Measurements from ENCODE around the gene UBR4.

The UBR4 gene

DNA sequence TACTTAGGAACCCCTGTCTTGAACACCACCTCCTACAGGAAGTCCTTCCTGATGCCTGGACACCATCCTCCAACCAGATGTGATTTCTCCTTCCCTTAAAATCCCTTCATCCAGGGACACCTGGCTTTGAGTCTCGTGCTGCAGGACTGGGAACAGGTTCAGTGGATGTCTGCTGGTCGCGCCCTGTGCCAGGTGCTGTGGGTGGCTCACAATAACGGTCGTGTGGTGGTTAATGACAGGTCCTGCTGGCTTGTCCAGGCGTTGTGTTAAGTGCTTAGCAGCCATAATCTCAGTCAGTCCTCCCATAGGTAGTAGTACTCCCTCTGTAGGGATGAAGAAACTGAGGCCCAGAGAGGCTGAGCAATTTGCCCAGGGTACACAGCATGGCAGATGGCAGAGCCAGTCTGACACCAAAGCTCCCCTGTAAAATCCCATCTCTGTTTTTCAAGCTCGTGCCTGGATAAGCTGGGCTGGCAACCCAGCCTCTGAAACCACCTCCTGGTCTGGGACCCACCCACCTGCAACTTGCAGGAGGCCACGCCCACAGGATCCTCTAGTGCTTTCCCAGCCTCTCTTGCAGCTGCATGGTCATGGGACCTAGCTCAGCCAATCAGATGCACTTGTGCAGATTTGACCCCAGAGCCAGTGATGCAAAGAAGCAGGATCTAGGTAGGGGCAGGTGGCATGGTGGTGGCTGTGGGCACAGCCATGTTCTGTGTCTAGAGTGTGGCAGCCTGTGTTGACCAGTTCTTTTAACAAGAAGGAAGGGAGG, 147.6 kb downstream of the UBR4 start:
- TF ChIP-seq USF1 (IDR thresholded peaks at IDR 0.05) (peak; percentile 79), TEAD4 (IDR thresholded peaks at IDR 0.05) (no peak)

DNA sequence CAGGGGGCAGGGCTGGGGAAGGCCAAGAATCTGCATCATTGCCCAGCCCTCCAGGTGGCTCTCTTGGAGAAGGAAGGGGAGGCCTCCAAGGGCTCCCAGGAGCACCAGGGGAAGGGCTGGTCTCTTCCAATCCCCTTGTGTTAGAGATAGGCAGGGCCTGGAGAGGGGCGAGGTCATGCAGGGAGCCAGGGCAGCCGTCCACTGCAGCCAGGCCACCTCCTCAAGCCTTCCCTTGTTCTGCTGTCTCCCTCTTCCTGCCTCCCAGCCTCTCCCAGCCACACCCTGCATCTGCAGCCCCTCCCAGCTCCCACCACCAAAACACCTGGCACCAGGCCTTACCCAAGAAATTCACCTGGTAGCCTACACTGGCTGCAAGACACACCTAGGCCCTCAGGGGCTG, 148.3 kb downstream of the UBR4 start:
- TF ChIP-seq YY1 (IDR thresholded peaks at IDR 0.05; ENCODE audit: low read depth): no peak
- TF ChIP-seq REST (IDR thresholded peaks at IDR 0.05; ENCODE audit: low read depth): no peak
- TF ChIP-seq ZBTB7A (IDR thresholded peaks at IDR 0.05; ENCODE audit: low read depth): no peak
- TF ChIP-seq FOXM1 (IDR thresholded peaks at IDR 0.05; ENCODE audit: borderline replicate concordance, low read depth): no peak
- no peak for TF ChIP-seq EP300 (IDR thresholded peaks at IDR 0.05; ENCODE audit: borderline replicate concordance)
- TF ChIP-seq NFIC (IDR thresholded peaks at IDR 0.05): no peak
- TF ChIP-seq EGR1 (IDR thresholded peaks at IDR 0.05): no peak
- TF ChIP-seq USF1 (IDR thresholded peaks at IDR 0.05): no peak
- TF ChIP-seq RAD21 (IDR thresholded peaks at IDR 0.05; ENCODE audit: low read depth): no peak
- no peak for TF ChIP-seq TEAD4 (IDR thresholded peaks at IDR 0.05)
- no peak for TF ChIP-seq CREB1 (IDR thresholded peaks at IDR 0.05; ENCODE audit: low read depth)
- no peak for TF ChIP-seq TAF1 (IDR thresholded peaks at IDR 0.05; ENCODE audit: low read depth)
- TF ChIP-seq TCF12 (IDR thresholded peaks at IDR 0.05; ENCODE audit: low read depth): no peak
- TF ChIP-seq MAX (IDR thresholded peaks at IDR 0.05): no peak

DNA sequence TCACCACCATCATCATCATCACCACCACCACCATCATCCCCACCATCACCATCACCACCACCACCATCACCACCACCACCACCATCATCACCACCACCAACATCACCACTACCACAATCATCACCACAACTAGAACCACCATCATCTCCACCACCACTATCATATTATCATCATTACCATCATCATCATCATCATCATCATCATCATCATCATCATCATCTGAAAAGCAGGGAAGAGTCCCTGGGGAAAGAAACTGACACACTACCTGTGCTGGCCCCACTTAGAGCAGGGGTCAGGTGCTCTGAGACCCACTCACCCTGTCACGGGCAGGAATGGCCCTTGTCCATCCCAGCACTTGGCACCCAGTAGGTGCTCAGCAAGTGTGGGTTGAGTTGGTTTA, 148.7 kb downstream of the UBR4 start:
- TF ChIP-seq NFIC (IDR thresholded peaks at IDR 0.05) (no peak), REST (IDR thresholded peaks at IDR 0.05; ENCODE audit: low read depth) (no peak), TCF12 (IDR thresholded peaks at IDR 0.05; ENCODE audit: low read depth) (no peak), CEBPB (IDR thresholded peaks at IDR 0.05) (no peak), EGR1 (IDR thresholded peaks at IDR 0.05) (no peak), RAD21 (IDR thresholded peaks at IDR 0.05; ENCODE audit: low read depth) (no peak), CREB1 (IDR thresholded peaks at IDR 0.05; ENCODE audit: low read depth) (no peak), FOXM1 (IDR thresholded peaks at IDR 0.05; ENCODE audit: borderline replicate concordance, low read depth) (no peak), USF1 (IDR thresholded peaks at IDR 0.05) (no peak), TEAD4 (IDR thresholded peaks at IDR 0.05) (no peak), EP300 (IDR thresholded peaks at IDR 0.05; ENCODE audit: borderline replicate concordance) (no peak), TAF1 (IDR thresholded peaks at IDR 0.05; ENCODE audit: low read depth) (no peak), MAX (IDR thresholded peaks at IDR 0.05) (no peak), YY1 (IDR thresholded peaks at IDR 0.05; ENCODE audit: low read depth) (no peak), ZBTB7A (IDR thresholded peaks at IDR 0.05; ENCODE audit: low read depth) (no peak)

GRCh38 chr1:19059773-19060172, 150.3 kb downstream of the UBR4 start:
- no peak for TF ChIP-seq CEBPB (IDR thresholded peaks at IDR 0.05)
- no peak for TF ChIP-seq FOXM1 (IDR thresholded peaks at IDR 0.05; ENCODE audit: borderline replicate concordance, low read depth)
- no peak for TF ChIP-seq EP300 (IDR thresholded peaks at IDR 0.05; ENCODE audit: borderline replicate concordance)
- no peak for TF ChIP-seq YY1 (IDR thresholded peaks at IDR 0.05; ENCODE audit: low read depth)

GRCh38 chr1:19058476-19058797, 151.6 kb downstream of the UBR4 start:
- TF ChIP-seq EP300 (IDR thresholded peaks at IDR 0.05; ENCODE audit: borderline replicate concordance) (no peak), USF1 (IDR thresholded peaks at IDR 0.05) (no peak), YY1 (IDR thresholded peaks at IDR 0.05; ENCODE audit: low read depth) (no peak), MAX (IDR thresholded peaks at IDR 0.05) (no peak), NFIC (IDR thresholded peaks at IDR 0.05) (no peak), CREB1 (IDR thresholded peaks at IDR 0.05; ENCODE audit: low read depth) (no peak), TCF12 (IDR thresholded peaks at IDR 0.05; ENCODE audit: low read depth) (no peak), EGR1 (IDR thresholded peaks at IDR 0.05) (no peak), REST (IDR thresholded peaks at IDR 0.05; ENCODE audit: low read depth) (no peak), ZBTB7A (IDR thresholded peaks at IDR 0.05; ENCODE audit: low read depth) (no peak), TEAD4 (IDR thresholded peaks at IDR 0.05) (no peak), CEBPB (IDR thresholded peaks at IDR 0.05) (no peak), RAD21 (IDR thresholded peaks at IDR 0.05; ENCODE audit: low read depth) (no peak), FOXM1 (IDR thresholded peaks at IDR 0.05; ENCODE audit: borderline replicate concordance, low read depth) (no peak), TAF1 (IDR thresholded peaks at IDR 0.05; ENCODE audit: low read depth) (no peak)
